PC-9 (cell line): ENCODE measurements around the gene CAPZB. TPM values are rescaled to one million over a fixed set of nuclear protein-coding genes. Genes with fewer than 3 reads are reported as not detected.

Experiments used
- BruUV-seq: library from RNA; stranded (reverse); fragments of 400-500 nt; replicated peaks from 2 replicates; lab custom pipeline; 2021; lab: Mats Ljungman, UMichigan
- CTCF ChIA-PET: fragments of 300-600 bp; sonication (Branson Sonifier 250); formaldehyde crosslinking; loops from one replicate; lab custom pipeline; 2022; ENCODE audit warnings: antibody characterized with exemption; lab: Charles Lee
- POLR2A ChIA-PET: fragments of 300-600 bp; sonication (Branson Sonifier 250); formaldehyde crosslinking; loops from one replicate; lab custom pipeline; 2022; ENCODE audit warnings: antibody characterized with exemption; ENCODE audit not compliant: unreplicated experiment; lab: Charles Lee
- DNase-seq, 2 experiments: peaks; one replicate each; pipeline versions ENCODE4 v3.0.0 to v3.0.0-alpha.2; 2015 to 2022; ENCODE audit warnings: mixed read lengths in 1 of 2
- H2AFZ ChIP-seq: fragments of 200-600 bp; sonication (generic); 2 replicates; pipeline ENCODE4 v1.8.1; 2017; ENCODE audit warnings: antibody characterized with exemption
- H3F3A ChIP-seq: fragments of 200-600 bp; sonication (generic); 2 replicates; pipeline ENCODE4 v1.8.1; 2017; ENCODE audit warnings: antibody characterized with exemption, mild to moderate bottlenecking, low read depth; ENCODE audit not compliant: insufficient read depth
- H3K27ac ChIP-seq: fragments of 200-600 bp; sonication (generic); 2 replicates; pipeline ENCODE4 v1.6.1; 2016; ENCODE audit warnings: mixed run types
- H3K27me3 ChIP-seq: fragments of 200-600 bp; sonication (generic); 2 replicates; pipeline ENCODE4 v1.6.1; 2016; ENCODE audit warnings: low read depth, mixed run types; ENCODE audit not compliant: insufficient read depth
- H3K36me3 ChIP-seq: fragments of 200-600 bp; sonication (generic); 2 replicates; pipeline ENCODE4 v1.6.1; 2016; ENCODE audit warnings: low read depth, mixed run types
- H3K4me1 ChIP-seq: fragments of 200-600 bp; sonication (generic); replicated peaks from 2 replicates; pipeline ENCODE4 v1.6.1; 2016; ENCODE audit warnings: mixed run types; ENCODE audit not compliant: insufficient read depth
- H3K4me2 ChIP-seq: fragments of 200-600 bp; sonication (generic); 2 replicates; pipeline ENCODE4 v1.6.1; 2017; ENCODE audit warnings: mixed run types
- H3K4me3 ChIP-seq: fragments of 200-600 bp; sonication (generic); 2 replicates; pipeline ENCODE4 v1.6.1; 2016; ENCODE audit warnings: mixed run types
- H3K79me2 ChIP-seq: fragments of 200-600 bp; sonication (generic); 2 replicates; pipeline ENCODE4 v1.6.1; 2017; ENCODE audit warnings: low read depth, mixed run types
- H3K9me2 ChIP-seq: fragments of 200-600 bp; sonication (generic); 2 replicates; pipeline ENCODE4 v1.8.1; 2017; ENCODE audit warnings: mild to moderate bottlenecking; ENCODE audit not compliant: insufficient read depth
- H3K9me3 ChIP-seq: fragments of 200-600 bp; sonication (generic); 2 replicates; pipeline ENCODE4 v1.8.1; 2016; ENCODE audit warnings: low read depth; ENCODE audit not compliant: insufficient read depth
- H4K20me1 ChIP-seq: fragments of 200-600 bp; sonication (generic); 2 replicates; pipeline ENCODE4 v1.8.1; 2017; ENCODE audit not compliant: insufficient read depth
- EZH2 ChIP-seq: fragments of 200-600 bp; sonication (generic); IDR thresholded peaks from 2 replicates; pipeline ENCODE4 v1.8.0; 2017; ENCODE audit warnings: antibody characterized with exemption, low read depth
- intact Hi-C: fragments of 100-400 bp; cut with micrococcal nuclease; formaldehyde crosslinking; loops from one replicate; pipeline ENCODE4 v1.10.0; 2022; ENCODE audit not compliant: unreplicated experiment
- total RNA-seq: library from RNA; stranded (reverse); gene quantifications from 2 replicates; pipeline ENCODE4 v1.2.3, GENCODE V29; 2021
- TF ChIP-seq, protein P1 (sequence below): fragments of 200-600 bp; sonication (generic); conservative IDR thresholded peaks from 2 replicates; pipeline ENCODE4 v1.6.1; 2017; ENCODE audit warnings: mixed run types, antibody characterized with exemption, mild to moderate bottlenecking, moderate library complexity

Gene CAPZB
- total RNA-seq, 1 experiment from 2014 or later, result 222 TPM

DNA sequence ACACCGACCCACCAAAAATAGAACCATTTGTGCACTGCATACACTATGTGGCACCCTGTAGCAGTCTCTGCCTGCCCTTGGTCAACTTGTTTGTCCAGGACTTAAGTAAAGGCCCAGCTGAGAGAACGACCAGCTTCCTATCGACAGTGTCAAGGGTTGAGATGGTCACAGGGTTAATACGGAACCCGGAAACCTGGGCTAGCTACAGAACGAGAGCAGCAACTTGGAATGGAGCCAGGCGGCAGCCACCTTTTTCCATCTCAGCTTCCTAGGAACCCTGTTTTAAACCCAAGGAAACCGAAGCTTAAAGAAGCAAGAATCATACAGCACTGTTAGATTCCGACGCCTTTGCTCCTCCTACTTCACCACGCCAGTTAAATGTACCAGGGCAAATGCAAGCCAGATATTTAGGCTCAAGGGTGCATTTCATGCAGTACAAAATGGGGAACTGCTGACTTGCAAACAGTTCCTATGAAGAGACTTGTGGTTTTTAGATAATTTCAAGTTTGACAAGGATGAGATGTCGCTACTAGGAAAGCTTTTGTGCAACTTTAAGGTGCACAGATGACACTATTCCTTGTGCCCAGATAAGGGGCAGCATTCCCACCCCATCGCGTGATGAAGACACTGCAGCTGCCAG is 137.7 kb downstream of the CAPZB start:
- CTCF ChIA-PET, result interaction anchor here (1.1 kb wide), 1 partner anchor 234 kb away, joined by 3 read pairs; no protein-coding TSS in a partner anchor
- intact Hi-C loops, result loop anchor here (10.0 kb wide), 1 partner anchor 237 kb away; no protein-coding TSS in a partner anchor

DNA sequence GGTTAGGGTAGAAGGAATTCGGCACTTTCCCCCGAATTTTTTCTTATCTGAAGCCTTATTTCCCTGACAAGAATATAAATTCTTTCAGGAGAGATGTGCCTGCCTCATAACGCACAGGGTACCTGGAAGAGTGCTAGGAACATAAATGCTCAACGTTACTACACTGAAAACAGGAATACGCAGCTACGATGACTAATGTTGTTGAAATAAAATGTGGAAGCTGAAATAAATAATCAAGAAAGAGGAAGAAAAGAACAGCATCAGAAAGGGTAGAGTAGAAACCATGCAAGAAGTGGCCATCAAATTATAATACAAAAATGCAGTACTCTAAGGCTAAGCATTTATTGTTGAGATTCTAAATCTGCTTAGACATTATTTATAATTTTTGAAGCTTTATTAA is 139.3 kb downstream of the CAPZB start:
- POLR2A ChIA-PET, result no interaction called here
- no peak overlapping the region for H3K4me2 ChIP-seq
- no peaks in the 10 kb centered on the region for H3K9me2 ChIP-seq
- CTCF ChIA-PET, result no interaction called here
- no peak overlapping the region for H3K4me3 ChIP-seq
- no peaks in the 10 kb centered on the region for H3K4me1 ChIP-seq
- H3K27me3 ChIP-seq, result no peaks in the 10 kb centered on the region
- no peaks in the 10 kb centered on the region for H3K79me2 ChIP-seq
- no peak for TF ChIP-seq EZH2
- TF ChIP-seq, protein P1, sequence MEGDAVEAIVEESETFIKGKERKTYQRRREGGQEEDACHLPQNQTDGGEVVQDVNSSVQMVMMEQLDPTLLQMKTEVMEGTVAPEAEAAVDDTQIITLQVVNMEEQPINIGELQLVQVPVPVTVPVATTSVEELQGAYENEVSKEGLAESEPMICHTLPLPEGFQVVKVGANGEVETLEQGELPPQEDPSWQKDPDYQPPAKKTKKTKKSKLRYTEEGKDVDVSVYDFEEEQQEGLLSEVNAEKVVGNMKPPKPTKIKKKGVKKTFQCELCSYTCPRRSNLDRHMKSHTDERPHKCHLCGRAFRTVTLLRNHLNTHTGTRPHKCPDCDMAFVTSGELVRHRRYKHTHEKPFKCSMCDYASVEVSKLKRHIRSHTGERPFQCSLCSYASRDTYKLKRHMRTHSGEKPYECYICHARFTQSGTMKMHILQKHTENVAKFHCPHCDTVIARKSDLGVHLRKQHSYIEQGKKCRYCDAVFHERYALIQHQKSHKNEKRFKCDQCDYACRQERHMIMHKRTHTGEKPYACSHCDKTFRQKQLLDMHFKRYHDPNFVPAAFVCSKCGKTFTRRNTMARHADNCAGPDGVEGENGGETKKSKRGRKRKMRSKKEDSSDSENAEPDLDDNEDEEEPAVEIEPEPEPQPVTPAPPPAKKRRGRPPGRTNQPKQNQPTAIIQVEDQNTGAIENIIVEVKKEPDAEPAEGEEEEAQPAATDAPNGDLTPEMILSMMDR, result no peak
- peaks cover 3% of the 10 kb centered on the region; the same call in 1 of the 2 replicates for H3F3A ChIP-seq
- no peak for DNase-seq
- H2AFZ ChIP-seq, result no peak overlapping the region
- H3K36me3 ChIP-seq, result no peaks in the 10 kb centered on the region
- no TSS peak for BruUV-seq
- H3K27ac ChIP-seq, result no peak overlapping the region
- H3K9me3 ChIP-seq, result no peaks in the 10 kb centered on the region
- no peaks in the 10 kb centered on the region; the same call in 1 of the 2 replicates for H4K20me1 ChIP-seq
- intact Hi-C loops, result loop anchor here (10.0 kb wide), 1 partner anchor 239 kb away; no protein-coding TSS in a partner anchor

More for the DNA sequence above, 137.7 kb downstream of the CAPZB start:
- Histone ChIP-seq H3K9me2 (no peaks in the 10 kb centered on the region), H3K4me1 (no peaks in the 10 kb centered on the region), H3K9me3 (no peaks in the 10 kb centered on the region), H3K4me2 (no peak overlapping the region), H3K4me3 (no peak overlapping the region), H2AFZ (no peak overlapping the region), H3K27ac (no peak overlapping the region), H3K36me3 (no peaks in the 10 kb centered on the region), H3F3A (no peaks in the 10 kb centered on the region), H3K79me2 (no peaks in the 10 kb centered on the region), H3K27me3 (no peaks in the 10 kb centered on the region), H4K20me1 (no peaks in the 10 kb centered on the region)
- DNase-seq, result no peak
- no TSS peak for BruUV-seq
- TF ChIP-seq, protein P1, result no peak
- TF ChIP-seq EZH2, result no peak
- POLR2A ChIA-PET, result no interaction called here

DNA sequence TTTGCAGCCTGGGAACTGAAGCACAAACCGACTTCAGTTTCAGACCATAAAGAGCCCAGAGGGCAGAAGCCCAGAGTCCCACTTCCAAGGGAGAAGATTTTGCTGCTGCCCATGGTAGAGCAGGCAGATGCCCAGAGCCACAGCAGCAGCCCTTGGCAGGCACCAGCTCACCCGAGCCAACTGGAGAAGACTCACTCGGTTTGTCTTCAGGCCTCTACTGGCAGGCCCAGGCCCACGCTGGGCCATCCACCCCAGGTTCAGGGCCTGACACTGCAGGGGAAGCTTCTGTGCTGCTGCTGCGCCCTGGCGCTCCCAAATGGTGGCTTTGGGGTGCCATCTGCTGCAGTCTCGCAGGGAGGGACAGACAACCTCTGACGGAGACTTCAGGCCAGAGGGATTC is 139.9 kb downstream of the CAPZB start:
- no peaks in the 10 kb centered on the region; the same call in 1 of the 2 replicates for H4K20me1 ChIP-seq
- no peak for TF ChIP-seq EZH2
- TF ChIP-seq, protein P1, result no peak
- ChIA-PET CTCF (no interaction called here), POLR2A (no interaction called here)
- BruUV-seq, result no TSS peak
- no peak overlapping the region for H3K27ac ChIP-seq
- H3K9me2 ChIP-seq, result no peaks in the 10 kb centered on the region
- no peaks in the 10 kb centered on the region for H3K4me1 ChIP-seq
- H3F3A ChIP-seq, result peaks cover 3% of the 10 kb centered on the region; the same call in 1 of the 2 replicates
- intact Hi-C loops, result loop anchor here (10.0 kb wide), 1 partner anchor 239 kb away; no protein-coding TSS in a partner anchor
- H2AFZ ChIP-seq, result no peak overlapping the region
- H3K4me3 ChIP-seq, result no peak overlapping the region
- DNase-seq, result no peak
- no peak overlapping the region for H3K4me2 ChIP-seq
- H3K36me3 ChIP-seq, result no peaks in the 10 kb centered on the region
- H3K9me3 ChIP-seq, result no peaks in the 10 kb centered on the region
- H3K27me3 ChIP-seq, result no peaks in the 10 kb centered on the region
- H3K79me2 ChIP-seq, result no peaks in the 10 kb centered on the region
